Mammary microvascular endothelial cell (primary cell): ENCODE data around the gene XKR3. TPM values are rescaled to one million over a fixed set of nuclear protein-coding genes. Genes with fewer than 3 reads are reported as not detected.

ENCODE experiments used
- total RNA-seq: library from RNA; depleted of rRNA; stranded (reverse); fragments of >200 nt; gene quantifications from 2 replicates; pipeline ENCODE4 v1.2.3, GENCODE V29; 2015

Gene XKR3
- not detected in 2 replicates for total RNA-seq

GRCh38 chr22:16824716-16825687 is at the start of gene XKR3:
TSS of gene XKR3 (minus strand) at chr22:16825411. CDS start at chr22:16808073, 17,338 bp downstream.

Other genes starting within 250 kb of the XKR3 start
- not detected in 2 replicates for gene CCT8L2, start 232.6 kb downstream of the XKR3 start, total RNA-seq
- not detected in 2 replicates for gene GAB4, start 182.8 kb upstream of the XKR3 start, total RNA-seq